ENCODE results near the gene C8B.

Gene C8B

GRCh38 chr1:56963667-56964066 lies 2.1 kb downstream of the C8B start:
- H3K9ac ChIP-seq: no peak overlapping the region
- H3K4me3 ChIP-seq (IDR thresholded peaks at IDR 0.05; ENCODE audit: insufficient read depth, low read depth, low read length): no peak overlapping the region
- H3K4me1 ChIP-seq (ENCODE audit: low read depth, poor library complexity, severe bottlenecking): no peaks in the 10 kb centered on the region
- no peaks in the 10 kb centered on the region for H3K36me3 ChIP-seq (ENCODE audit: insufficient read depth)
- H3K4me2 ChIP-seq: no peak overlapping the region
- no peak overlapping the region for H2AFZ ChIP-seq (ENCODE audit: low read depth)
- no peaks in the 10 kb centered on the region for H3K79me2 ChIP-seq (ENCODE audit: insufficient read depth, low read depth)
- no peaks in the 10 kb centered on the region for H4K20me1 ChIP-seq (ENCODE audit: insufficient read depth)
- no peak overlapping the region for H3K27ac ChIP-seq
- no peaks in the 10 kb centered on the region for H3K27me3 ChIP-seq (ENCODE audit: insufficient read depth, low read depth)
- TF ChIP-seq CTCF (conservative IDR thresholded peaks at IDR 0.05; ENCODE audit: low read depth, low read length): no peak

DNA sequence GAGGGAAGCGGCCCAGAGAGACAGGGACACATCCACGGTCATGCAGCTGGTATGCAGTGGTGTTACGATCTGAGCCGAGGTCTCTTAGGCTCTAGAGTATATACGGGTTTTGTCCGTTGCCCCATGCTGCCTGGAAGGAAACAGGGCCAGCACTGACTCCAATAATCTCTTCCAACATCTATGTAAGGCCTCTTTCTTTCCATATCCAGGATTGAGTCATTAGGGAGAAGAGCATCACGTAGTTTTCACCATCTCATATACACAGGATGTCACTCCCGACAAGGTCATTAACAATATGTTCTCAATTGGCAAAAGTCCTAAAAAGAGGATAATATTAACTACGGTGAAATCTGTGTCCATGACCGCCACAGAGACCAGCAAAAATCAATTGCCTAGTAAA lies 4.4 kb downstream of the C8B start:
- Histone ChIP-seq H3K4me2 (no peak overlapping the region), H3K4me3 (IDR thresholded peaks at IDR 0.05; ENCODE audit: insufficient read depth, low read depth, low read length) (no peak overlapping the region), H4K20me1 (ENCODE audit: insufficient read depth) (no peaks in the 10 kb centered on the region), H2AFZ (ENCODE audit: low read depth) (no peak overlapping the region), H3K36me3 (ENCODE audit: insufficient read depth) (no peaks in the 10 kb centered on the region), H3K9ac (no peak overlapping the region), H3K27me3 (ENCODE audit: insufficient read depth, low read depth) (no peaks in the 10 kb centered on the region), H3K27ac (no peak overlapping the region), H3K4me1 (ENCODE audit: low read depth, poor library complexity, severe bottlenecking) (no peaks in the 10 kb centered on the region), H3K79me2 (ENCODE audit: insufficient read depth, low read depth) (no peaks in the 10 kb centered on the region)
- no peak for TF ChIP-seq CTCF (conservative IDR thresholded peaks at IDR 0.05; ENCODE audit: low read depth, low read length)

GRCh38 chr1:56958526-56958925 lies 7.3 kb downstream of the C8B start:
- Histone ChIP-seq H3K27me3 (ENCODE audit: insufficient read depth, low read depth) (no peaks in the 10 kb centered on the region), H3K36me3 (ENCODE audit: insufficient read depth) (no peaks in the 10 kb centered on the region), H3K79me2 (ENCODE audit: insufficient read depth, low read depth) (no peaks in the 10 kb centered on the region), H3K27ac (no peak overlapping the region), H3K4me3 (IDR thresholded peaks at IDR 0.05; ENCODE audit: insufficient read depth, low read depth, low read length) (no peak overlapping the region), H3K4me1 (ENCODE audit: low read depth, poor library complexity, severe bottlenecking) (no peaks in the 10 kb centered on the region), H4K20me1 (ENCODE audit: insufficient read depth) (no peaks in the 10 kb centered on the region), H2AFZ (ENCODE audit: low read depth) (no peak overlapping the region), H3K9ac (no peak overlapping the region), H3K4me2 (no peak overlapping the region)
- no peak for TF ChIP-seq CTCF (conservative IDR thresholded peaks at IDR 0.05; ENCODE audit: low read depth, low read length)

DNA sequence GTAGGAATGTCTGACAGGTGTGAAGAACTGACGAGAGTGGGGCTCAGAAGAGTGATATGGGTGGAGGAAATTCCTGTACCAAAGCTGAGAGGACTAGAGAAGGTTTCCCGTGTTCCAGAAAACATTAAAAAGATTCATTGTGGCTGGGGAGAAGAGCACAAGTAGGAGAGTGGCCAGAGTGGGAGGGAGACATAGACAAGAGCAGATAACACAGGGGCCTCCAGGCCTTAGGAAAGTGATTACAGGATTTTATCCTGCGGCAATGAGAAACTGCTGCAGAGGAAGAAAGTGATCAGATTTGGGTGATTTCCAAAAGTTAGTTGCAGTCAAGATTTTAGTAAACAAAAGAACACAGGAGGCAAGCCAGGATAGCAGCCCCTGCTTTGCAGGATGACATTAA lies 7.9 kb downstream of the C8B start:
- no peak for TF ChIP-seq CTCF (conservative IDR thresholded peaks at IDR 0.05; ENCODE audit: low read depth, low read length)
- Histone ChIP-seq H3K9ac (no peak overlapping the region), H3K4me1 (ENCODE audit: low read depth, poor library complexity, severe bottlenecking) (no peaks in the 10 kb centered on the region), H2AFZ (ENCODE audit: low read depth) (no peak overlapping the region), H3K79me2 (ENCODE audit: insufficient read depth, low read depth) (no peaks in the 10 kb centered on the region), H3K4me2 (no peak overlapping the region), H3K27me3 (ENCODE audit: insufficient read depth, low read depth) (no peaks in the 10 kb centered on the region), H3K4me3 (IDR thresholded peaks at IDR 0.05; ENCODE audit: insufficient read depth, low read depth, low read length) (no peak overlapping the region), H3K36me3 (ENCODE audit: insufficient read depth) (no peaks in the 10 kb centered on the region), H4K20me1 (ENCODE audit: insufficient read depth) (no peaks in the 10 kb centered on the region), H3K27ac (no peak overlapping the region)

DNA sequence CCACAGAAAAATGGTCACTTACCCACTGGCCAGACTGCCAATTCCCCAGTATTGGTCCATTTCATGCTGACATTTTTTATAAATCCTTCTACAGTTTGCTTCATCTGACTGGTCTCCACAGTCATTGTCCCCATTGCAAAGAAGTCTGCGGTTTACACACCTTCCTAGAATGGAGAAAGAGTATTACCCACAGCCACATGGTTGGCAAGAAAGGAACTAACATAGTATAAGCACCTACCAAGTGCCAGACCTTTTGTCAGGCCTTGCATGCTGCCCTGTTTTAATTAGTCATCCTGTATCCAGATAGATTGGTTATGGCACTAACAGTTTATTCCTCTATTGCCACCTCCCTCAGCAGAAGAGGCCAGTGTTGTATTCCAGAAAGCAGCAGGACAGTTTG lies 11.2 kb downstream of the C8B start:
- Histone ChIP-seq H3K27ac (no peak overlapping the region), H3K79me2 (ENCODE audit: insufficient read depth, low read depth) (no peaks in the 10 kb centered on the region), H3K4me3 (IDR thresholded peaks at IDR 0.05; ENCODE audit: insufficient read depth, low read depth, low read length) (no peak overlapping the region), H3K4me2 (no peak overlapping the region), H2AFZ (ENCODE audit: low read depth) (no peak overlapping the region), H3K4me1 (ENCODE audit: low read depth, poor library complexity, severe bottlenecking) (no peaks in the 10 kb centered on the region), H4K20me1 (ENCODE audit: insufficient read depth) (no peaks in the 10 kb centered on the region), H3K9ac (no peak overlapping the region), H3K27me3 (ENCODE audit: insufficient read depth, low read depth) (no peaks in the 10 kb centered on the region), H3K36me3 (ENCODE audit: insufficient read depth) (no peaks in the 10 kb centered on the region)
- TF ChIP-seq CTCF (conservative IDR thresholded peaks at IDR 0.05; ENCODE audit: low read depth, low read length): no peak
